AML-193 (cell line): Measurements from ENCODE around the gene ANAPC5.
"Not testable (repeated sequence)": the region's sequence is repeated elsewhere in the genome, so short reads cannot be mapped to it uniquely, and the experiment has no call there.

ENCODE experiments used
- DNase-seq, 2 experiments: peaks; one replicate each; lab custom pipeline; 2025; lab: John Stamatoyannopoulos, UW

Gene ANAPC5

GRCh38 chr12:121284551-121285390, 67.4 kb downstream of the ANAPC5 start:
- no peak for DNase-seq

GRCh38 chr12:121283841-121284240, 68.4 kb downstream of the ANAPC5 start:
- DNase-seq = no peak

- DNase-seq = no peak
Measured at GRCh38 chr12:121283388-121283787, 68.8 kb downstream of the ANAPC5 start.

DNA sequence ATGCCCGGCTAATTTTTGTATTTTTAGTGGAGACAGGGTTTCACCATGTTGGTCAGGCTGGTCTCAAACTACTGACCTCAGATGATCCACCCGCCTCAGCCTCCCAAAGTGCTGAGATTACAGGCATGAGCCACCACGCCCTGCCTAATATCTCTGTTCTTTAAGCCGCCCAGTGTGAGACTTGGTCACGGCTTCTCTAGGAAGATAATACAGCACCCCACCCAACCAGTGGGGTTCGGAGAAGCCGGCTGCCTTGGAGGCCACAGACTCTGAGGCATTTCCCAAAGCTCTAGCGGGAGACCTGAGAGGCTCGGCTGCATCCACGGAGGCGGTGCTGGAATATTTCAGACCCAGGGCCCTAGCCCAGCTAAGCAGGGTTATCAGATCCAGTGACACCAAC, 69.3 kb downstream of the ANAPC5 start:
- DNase-seq = not testable (repeated sequence)

DNA sequence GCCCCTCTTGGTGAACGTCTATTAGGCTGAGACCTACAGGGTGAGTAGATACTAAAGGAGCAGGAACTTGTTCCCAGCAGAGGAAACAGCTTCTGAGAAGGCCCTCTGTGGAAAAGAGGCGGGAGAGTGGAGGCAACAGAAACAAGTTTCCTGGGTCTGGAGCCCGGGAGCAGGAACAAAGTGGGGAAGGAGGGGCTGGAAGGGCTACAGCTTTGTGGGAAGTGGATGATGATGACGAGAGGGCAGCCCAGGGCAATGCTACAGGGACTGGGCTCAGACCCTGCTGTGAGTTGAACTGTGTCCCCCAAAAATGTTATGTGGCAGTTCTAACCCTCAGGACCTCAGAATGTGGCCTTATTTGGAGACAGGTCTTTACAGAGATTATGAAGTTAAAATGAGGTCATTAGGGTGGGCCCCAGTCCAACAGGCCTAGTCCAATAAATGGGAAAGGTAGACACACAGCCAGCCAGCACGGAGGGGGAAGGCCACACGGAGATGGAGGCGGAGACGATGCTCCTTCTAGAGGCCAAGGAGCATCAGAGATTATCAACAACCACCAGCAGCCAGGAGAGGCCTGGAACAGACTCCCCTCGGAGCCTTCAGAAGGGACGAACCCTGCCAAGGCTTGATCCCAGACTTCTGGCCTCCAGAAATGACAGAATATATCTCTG, 70.0 kb downstream of the ANAPC5 start:
- DNase-seq = no peak

GRCh38 chr12:121281116-121281515, 71.1 kb downstream of the ANAPC5 start:
- DNase-seq = not testable (repeated sequence)

GRCh38 chr12:121280531-121280930, 71.7 kb downstream of the ANAPC5 start:
- DNase-seq = not testable (repeated sequence)

- DNase-seq = no peak
Measured at GRCh38 chr12:121279507-121279915, 72.7 kb downstream of the ANAPC5 start.

- no peak for DNase-seq
Measured at GRCh38 chr12:121279071-121279375, 73.2 kb downstream of the ANAPC5 start.

DNA sequence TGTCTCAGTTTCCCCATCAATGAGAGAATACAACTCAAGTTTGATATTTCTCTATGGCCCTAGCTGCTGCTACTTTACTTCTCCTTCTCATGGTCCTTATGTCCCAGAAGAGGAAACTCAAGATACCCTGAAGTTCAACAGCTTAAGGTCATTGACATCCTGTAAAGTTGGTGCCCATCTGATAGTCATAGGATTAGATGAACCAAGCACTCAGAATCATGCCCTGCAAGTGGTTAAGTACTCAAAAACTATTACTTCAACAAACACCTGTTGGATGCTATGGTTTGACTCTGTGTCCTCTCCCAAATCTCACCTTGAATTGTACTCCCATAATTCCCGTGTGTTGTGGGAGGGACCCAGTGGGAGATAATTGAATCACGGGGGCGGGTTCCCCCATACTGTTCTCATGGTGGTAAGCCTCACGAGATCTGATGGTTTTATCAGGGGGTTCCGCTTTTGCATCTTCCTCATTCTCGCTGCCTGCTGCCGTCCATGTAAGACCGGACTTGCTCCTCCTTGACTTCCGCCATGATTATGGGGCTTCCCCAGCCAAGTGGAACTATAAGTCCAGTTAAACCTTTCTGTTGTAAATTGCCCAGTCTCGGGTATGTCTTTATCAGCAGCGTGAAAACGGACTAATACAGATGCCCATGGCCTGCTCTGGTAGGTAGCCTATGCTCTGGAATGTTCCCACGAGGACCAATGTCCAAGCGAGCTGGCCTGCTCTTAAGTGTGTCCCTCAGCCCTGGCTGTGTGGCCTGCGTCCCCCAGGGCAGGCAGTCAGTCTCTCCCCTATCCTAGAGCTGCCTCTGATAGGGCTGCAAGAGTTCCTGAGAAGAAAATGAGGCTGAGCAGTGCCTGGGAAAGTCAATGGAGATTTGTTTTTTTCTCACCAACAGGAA, 73.8 kb downstream of the ANAPC5 start:
- peak in 1 of 2 experiments; percentile 6 for DNase-seq

DNA sequence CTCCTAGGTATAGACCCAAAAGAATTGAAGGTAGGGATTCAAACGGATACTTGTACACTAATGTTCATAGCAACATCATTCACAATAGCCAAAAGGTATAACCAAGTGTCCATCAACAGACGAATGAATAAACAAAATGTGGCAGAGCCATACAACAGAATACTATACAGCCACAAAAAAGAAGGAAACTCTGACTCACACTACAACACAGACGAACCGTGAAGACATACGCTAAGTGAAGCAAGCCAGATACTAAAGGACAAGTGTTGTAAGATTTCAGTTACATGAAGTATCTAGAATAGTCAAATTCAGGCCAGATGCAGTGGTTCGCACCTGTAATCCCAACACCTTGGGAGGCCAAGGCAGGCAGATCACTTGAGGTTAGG, 74.8 kb downstream of the ANAPC5 start:
- DNase-seq = no peak

DNA sequence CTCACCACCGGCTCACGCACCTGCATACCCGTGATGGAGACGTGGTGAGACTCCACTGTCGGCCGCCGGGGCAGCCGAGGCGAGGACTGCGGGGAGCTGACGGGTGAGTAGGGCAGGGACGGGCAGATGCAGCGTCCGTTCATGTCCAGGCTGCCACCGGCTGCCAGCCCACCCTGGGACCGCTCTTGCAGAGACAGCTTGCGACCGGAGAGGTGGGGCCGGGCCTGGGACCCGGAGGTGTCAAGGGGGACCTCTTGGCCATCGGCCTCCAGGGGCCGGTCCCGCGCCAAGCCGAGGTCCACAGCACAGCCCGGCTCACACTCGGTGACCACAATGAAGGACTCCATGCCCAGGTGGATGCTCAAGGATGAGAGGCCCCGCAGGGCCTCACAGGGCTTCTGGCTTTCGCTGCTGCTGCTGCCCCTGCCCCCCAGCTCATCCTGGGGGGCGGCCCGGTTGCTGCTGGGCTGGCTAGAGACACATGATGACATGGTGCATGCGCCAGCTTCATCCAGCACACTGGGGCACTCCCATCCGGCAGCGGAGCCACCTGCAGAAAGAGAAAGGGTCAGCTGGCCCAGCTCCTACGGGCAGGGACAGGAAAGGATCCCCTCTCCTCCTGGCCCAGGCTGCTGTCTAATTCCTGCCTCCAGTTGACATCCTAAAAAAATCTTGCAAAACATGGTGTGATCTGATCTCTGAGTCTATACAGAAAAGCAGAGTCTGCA, 78.0 kb downstream of the ANAPC5 start:
- DNase-seq = no peak

DNA sequence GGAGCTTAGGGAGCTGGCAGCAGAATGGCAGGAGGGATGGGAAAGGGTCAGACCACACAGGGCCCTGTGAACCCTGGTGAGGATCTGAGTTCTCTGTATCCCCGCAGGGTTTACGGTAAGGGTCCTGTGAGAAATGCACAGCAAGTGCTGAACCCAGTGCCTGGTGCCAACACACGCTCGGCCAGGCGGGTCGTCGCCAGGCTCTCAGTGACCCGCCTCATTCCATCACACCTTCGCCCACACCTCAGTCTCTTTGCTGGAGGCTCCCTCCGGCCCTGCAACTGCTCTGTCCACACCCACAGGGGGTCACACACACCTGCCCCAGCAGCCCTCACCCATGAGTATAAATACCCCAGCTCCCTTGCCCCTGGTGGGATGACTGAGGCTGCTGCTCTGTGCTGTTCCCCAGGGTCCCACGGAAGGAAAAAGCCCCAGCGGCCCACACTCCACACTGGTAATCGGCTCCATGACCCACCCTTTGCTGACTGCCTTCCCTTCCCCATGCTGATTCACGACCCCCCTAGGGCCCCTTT, 78.8 kb downstream of the ANAPC5 start:
- no peak for DNase-seq

GRCh38 chr12:121267822-121268221, 84.4 kb downstream of the ANAPC5 start:
- DNase-seq = no peak

GRCh38 chr12:121264951-121265515, 87.2 kb downstream of the ANAPC5 start:
- DNase-seq = no peak

DNA sequence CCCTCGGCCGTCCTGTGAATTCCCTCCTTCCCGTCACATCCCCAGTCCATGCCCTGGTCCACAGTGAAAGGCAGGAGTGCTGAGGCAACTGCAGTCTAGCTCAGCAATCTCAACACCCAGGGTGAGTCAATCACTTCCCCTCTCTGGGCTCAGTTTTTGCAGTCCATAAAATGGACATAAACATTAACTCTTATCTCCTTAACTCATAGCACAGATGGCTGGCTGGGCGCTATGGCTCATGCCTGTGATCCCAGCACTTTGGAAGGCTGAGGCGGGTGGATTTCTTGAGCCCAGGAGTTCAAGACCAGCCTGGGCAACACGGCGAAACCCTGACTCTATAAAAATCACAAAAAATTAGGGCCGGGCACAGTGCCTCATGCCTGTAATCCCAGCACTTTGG, 88.1 kb downstream of the ANAPC5 start:
- DNase-seq = no peak

GRCh38 chr12:121263206-121263935, 88.8 kb downstream of the ANAPC5 start:
- DNase-seq = no peak

DNA sequence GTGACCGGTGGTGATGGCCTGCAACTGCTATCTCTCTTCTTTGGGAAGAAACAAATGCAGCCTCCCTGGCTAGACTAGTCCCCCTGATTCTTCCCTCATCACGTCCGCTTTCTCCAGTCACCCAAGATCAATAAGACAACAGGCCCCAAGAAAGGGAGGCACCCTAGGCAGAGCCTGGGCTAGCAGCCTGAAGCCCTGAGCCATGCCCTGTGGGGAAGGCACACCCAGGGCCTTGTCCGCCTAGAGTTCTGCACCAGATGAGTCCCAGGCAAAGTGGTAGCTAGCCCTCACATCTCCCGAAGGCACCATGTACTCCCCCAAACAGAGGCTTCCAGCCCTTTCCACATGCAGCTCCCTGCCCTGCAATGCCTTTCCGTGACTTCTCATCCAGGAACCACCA, 90.8 kb downstream of the ANAPC5 start:
- no peak for DNase-seq

- no peak for DNase-seq
Measured at GRCh38 chr12:121260091-121260490, 92.1 kb downstream of the ANAPC5 start.

DNA sequence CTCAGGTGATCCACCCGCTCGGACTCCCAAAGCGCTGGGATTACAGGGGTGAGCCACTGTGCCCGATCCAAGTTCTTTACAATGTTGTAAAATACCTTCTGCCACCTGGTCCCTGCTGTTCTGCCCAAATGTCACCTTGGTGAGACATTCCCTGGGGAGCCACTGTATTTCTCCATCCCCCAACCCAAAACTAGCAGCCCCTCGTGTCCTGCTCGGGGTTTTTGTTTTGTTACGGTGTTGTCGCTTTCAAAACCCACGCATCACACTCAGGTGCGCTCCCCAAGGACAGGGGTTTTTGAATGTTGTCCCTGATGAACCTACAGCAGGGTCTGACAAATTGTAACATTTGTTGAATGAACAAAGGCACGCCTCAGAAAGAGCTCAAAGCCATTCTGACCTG, 93.1 kb downstream of the ANAPC5 start:
- DNase-seq = no peak
